GM23338 (cell line): ENCODE results near the gene TTC22.

ENCODE experiments used
- EZH2 ChIP-seq: fragments of 200-600 bp; sonication (generic); IDR thresholded peaks from one replicate; pipeline ENCODE4 v1.8.0; 2017; ENCODE audit warnings: antibody characterized with exemption, mild to moderate bottlenecking, low read depth; ENCODE audit not compliant: unreplicated experiment
- EZH2phosphoT487 ChIP-seq: fragments of 200-600 bp; sonication (generic); IDR thresholded peaks from one replicate; pipeline ENCODE4 v1.8.1; 2018; ENCODE audit warnings: antibody characterized with exemption; ENCODE audit not compliant: unreplicated experiment
- POLR2AphosphoS5 ChIP-seq: IDR thresholded peaks from 2 replicates; pipeline ENCODE4 v1.6.1; 2016; ENCODE audit warnings: antibody characterized with exemption, low read depth
- REST ChIP-seq: IDR thresholded peaks from one replicate; pipeline ENCODE4 v1.6.1; 2018; ENCODE audit warnings: antibody characterized with exemption; ENCODE audit not compliant: unreplicated experiment
- STAT1 ChIP-seq: IDR thresholded peaks from one replicate; pipeline ENCODE4 v1.6.1; 2016; ENCODE audit warnings: antibody characterized with exemption; ENCODE audit not compliant: unreplicated experiment
- TF ChIP-seq, protein P1 (sequence below), 2 experiments: fragments of 200-600 bp in 1 of 2; sonication (generic) in 1 of 2; conservative IDR thresholded peaks; 2 replicates each; pipeline versions ENCODE4 v1.5.1 to v1.6.1; 2016 to 2017; ENCODE audit warnings: antibody characterized with exemption in 2 of 2, low read depth in 2 of 2, mild to moderate bottlenecking in 2 of 2, moderate library complexity in 1 of 2
- TF ChIP-seq, protein P2 (sequence below): fragments of 250-450 bp; sonication (Bioruptor Pico); IDR thresholded peaks from 2 replicates; pipeline ENCODE4 v1.5.0; 2020; ENCODE audit warnings: mild to moderate bottlenecking, moderate library complexity

DNA sequence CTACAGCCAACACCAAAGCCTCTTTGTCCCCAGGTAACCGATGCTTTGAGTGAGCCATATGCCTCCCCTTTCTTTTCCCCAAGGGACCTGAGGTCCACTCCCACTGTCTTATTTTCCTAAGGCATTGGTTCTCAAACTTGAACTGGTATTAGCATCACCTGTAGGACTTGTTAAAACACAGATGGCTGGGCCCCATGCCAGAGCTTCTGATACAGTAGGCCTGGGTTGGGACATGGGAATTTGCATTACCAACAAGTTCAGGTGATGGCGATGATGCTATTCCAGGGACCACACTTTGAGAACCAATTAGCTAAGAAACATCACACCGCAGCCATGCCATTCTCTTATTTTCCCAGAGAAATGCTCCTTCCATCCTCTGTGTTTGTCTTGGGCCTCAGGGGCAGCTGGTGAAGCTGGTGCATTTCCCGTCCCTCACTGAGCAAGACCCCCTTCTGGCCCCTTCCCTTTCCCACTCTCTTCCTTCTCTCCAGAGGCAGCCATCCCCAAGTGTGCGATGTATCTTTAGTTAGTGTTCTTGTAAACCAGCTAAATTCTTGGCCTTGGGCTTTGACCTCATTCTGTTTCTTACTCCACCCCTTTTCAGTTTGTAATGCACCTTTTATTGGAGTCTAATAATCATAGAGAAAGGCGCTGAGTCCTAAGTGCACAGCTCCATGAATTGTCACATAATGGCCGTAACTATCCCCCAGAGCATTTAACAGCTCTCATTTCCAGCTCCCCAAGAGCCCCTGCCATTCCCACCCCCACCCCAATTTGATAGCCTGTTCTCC, 14.2 kb upstream of the TTC22 start:
- TF ChIP-seq, protein P1, sequence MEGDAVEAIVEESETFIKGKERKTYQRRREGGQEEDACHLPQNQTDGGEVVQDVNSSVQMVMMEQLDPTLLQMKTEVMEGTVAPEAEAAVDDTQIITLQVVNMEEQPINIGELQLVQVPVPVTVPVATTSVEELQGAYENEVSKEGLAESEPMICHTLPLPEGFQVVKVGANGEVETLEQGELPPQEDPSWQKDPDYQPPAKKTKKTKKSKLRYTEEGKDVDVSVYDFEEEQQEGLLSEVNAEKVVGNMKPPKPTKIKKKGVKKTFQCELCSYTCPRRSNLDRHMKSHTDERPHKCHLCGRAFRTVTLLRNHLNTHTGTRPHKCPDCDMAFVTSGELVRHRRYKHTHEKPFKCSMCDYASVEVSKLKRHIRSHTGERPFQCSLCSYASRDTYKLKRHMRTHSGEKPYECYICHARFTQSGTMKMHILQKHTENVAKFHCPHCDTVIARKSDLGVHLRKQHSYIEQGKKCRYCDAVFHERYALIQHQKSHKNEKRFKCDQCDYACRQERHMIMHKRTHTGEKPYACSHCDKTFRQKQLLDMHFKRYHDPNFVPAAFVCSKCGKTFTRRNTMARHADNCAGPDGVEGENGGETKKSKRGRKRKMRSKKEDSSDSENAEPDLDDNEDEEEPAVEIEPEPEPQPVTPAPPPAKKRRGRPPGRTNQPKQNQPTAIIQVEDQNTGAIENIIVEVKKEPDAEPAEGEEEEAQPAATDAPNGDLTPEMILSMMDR (conservative IDR thresholded peaks at IDR 0.05; ENCODE audit: low read depth in 2 of 2) = no peak
- TF ChIP-seq REST = no peak
- TF ChIP-seq EZH2 = no peak
- TF ChIP-seq, protein P2, sequence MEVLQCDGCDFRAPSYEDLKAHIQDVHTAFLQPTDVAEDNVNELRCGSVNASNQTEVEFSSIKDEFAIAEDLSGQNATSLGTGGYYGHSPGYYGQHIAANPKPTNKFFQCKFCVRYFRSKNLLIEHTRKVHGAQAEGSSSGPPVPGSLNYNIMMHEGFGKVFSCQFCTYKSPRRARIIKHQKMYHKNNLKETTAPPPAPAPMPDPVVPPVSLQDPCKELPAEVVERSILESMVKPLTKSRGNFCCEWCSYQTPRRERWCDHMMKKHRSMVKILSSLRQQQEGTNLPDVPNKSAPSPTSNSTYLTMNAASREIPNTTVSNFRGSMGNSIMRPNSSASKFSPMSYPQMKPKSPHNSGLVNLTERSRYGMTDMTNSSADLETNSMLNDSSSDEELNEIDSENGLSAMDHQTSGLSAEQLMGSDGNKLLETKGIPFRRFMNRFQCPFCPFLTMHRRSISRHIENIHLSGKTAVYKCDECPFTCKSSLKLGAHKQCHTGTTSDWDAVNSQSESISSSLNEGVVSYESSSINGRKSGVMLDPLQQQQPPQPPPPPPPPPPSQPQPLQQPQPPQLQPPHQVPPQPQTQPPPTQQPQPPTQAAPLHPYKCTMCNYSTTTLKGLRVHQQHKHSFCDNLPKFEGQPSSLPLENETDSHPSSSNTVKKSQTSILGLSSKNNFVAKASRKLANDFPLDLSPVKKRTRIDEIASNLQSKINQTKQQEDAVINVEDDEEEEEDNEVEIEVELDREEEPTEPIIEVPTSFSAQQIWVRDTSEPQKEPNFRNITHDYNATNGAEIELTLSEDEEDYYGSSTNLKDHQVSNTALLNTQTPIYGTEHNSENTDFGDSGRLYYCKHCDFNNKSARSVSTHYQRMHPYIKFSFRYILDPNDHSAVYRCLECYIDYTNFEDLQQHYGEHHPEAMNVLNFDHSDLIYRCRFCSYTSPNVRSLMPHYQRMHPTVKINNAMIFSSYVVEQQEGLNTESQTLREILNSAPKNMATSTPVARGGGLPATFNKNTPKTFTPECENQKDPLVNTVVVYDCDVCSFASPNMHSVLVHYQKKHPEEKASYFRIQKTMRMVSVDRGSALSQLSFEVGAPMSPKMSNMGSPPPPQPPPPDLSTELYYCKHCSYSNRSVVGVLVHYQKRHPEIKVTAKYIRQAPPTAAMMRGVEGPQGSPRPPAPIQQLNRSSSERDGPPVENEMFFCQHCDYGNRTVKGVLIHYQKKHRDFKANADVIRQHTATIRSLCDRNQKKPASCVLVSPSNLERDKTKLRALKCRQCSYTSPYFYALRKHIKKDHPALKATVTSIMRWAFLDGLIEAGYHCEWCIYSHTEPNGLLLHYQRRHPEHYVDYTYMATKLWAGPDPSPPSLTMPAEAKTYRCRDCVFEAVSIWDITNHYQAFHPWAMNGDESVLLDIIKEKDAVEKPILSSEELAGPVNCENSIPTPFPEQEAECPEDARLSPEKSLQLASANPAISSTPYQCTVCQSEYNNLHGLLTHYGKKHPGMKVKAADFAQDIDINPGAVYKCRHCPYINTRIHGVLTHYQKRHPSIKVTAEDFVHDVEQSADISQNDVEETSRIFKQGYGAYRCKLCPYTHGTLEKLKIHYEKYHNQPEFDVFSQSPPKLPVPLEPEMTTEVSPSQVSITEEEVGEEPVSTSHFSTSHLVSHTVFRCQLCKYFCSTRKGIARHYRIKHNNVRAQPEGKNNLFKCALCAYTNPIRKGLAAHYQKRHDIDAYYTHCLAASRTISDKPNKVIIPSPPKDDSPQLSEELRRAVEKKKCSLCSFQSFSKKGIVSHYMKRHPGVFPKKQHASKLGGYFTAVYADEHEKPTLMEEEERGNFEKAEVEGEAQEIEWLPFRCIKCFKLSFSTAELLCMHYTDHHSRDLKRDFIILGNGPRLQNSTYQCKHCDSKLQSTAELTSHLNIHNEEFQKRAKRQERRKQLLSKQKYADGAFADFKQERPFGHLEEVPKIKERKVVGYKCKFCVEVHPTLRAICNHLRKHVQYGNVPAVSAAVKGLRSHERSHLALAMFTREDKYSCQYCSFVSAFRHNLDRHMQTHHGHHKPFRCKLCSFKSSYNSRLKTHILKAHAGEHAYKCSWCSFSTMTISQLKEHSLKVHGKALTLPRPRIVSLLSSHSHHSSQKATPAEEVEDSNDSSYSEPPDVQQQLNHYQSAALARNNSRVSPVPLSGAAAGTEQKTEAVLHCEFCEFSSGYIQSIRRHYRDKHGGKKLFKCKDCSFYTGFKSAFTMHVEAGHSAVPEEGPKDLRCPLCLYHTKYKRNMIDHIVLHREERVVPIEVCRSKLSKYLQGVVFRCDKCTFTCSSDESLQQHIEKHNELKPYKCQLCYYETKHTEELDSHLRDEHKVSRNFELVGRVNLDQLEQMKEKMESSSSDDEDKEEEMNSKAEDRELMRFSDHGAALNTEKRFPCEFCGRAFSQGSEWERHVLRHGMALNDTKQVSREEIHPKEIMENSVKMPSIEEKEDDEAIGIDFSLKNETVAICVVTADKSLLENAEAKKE = no peak
- no peak for TF ChIP-seq POLR2AphosphoS5
- TF ChIP-seq STAT1 = no peak
- no peak for TF ChIP-seq EZH2phosphoT487
